ENCODE measurements around the gene RBPMS2.

Gene RBPMS2

GRCh38 chr15:64763462-64763861 is 11.9 kb downstream of the RBPMS2 start:
- Histone ChIP-seq H3K4me3 (ENCODE audit: insufficient read depth in 1 of 2, low read depth in 1 of 2, low read length in 2 of 2) (no peak overlapping the region), H3K18ac (ENCODE audit: low read depth in 1 of 2, low read length in 2 of 2) (no peak overlapping the region), H3K79me1 (replicated peaks; ENCODE audit: low read length, poor library complexity, severe bottlenecking) (peaks cover 8% of the 10 kb centered on the region), H4K91ac (ENCODE audit: low read length) (no peak overlapping the region), H3K4ac (ENCODE audit: low read depth in 1 of 2, low read length in 2 of 2) (no peak overlapping the region), H2AK5ac (ENCODE audit: low read length, severe bottlenecking) (no peak overlapping the region), H3K14ac (ENCODE audit: low read length in 2 of 2) (no peak overlapping the region), H4K8ac (ENCODE audit: low read length) (no peak overlapping the region), H2BK12ac (ENCODE audit: low read length in 2 of 2) (no peak overlapping the region), H2AFZ (ENCODE audit: low read depth, low read length) (no peak overlapping the region), H3K27me3 (ENCODE audit: control insufficient read depth in 1 of 2, insufficient read depth in 1 of 2, low read length in 2 of 2) (no peaks in the 10 kb centered on the region), H3K9ac (ENCODE audit: low read length) (no peak overlapping the region), H3K27ac (ENCODE audit: low read length, poor library complexity, severe bottlenecking) (no peak overlapping the region), H3K4me1 (ENCODE audit: control insufficient read depth, insufficient read depth, low read depth, low read length) (peaks cover 4% of the 10 kb centered on the region), H3K9me3 (ENCODE audit: control insufficient read depth, low read length) (no peaks in the 10 kb centered on the region), H2BK15ac (ENCODE audit: low read depth, poor library complexity, severe bottlenecking) (no peak overlapping the region), H2BK120ac (ENCODE audit: low read depth, low read length) (no peak overlapping the region), H3K36me3 (ENCODE audit: control insufficient read depth in 1 of 2, insufficient read depth in 2 of 2, low read depth in 1 of 2, low read length in 2 of 2) (peaks cover 0 to 5% of the 10 kb centered on the region in 2 experiments), H3K23ac (ENCODE audit: low read length in 2 of 2) (no peak overlapping the region), H2BK5ac (ENCODE audit: low read depth, low read length, poor library complexity, severe bottlenecking) (no peak overlapping the region), H3K4me2 (ENCODE audit: low read length, poor library complexity, severe bottlenecking) (no peak overlapping the region)
- no peak for DNase-seq

DNA sequence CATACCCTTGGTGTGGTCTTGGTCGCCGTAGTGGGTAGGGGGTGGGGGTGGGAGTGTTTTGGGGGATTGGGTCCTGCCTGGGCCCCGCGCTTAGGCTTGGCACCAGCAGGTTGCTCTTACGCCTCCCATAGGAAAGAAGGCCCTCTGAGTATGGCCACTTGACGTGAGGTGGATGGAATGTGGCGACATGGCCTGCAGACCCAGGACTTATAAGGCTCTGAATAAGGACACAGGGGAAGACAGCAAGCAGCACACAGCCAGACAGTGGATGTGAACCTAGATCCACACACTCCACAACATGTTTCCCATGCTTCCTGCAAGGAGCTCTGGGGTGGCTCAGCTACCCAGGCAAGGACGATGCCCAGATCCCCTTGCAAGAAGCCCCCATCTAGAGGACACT is 12.4 kb downstream of the RBPMS2 start:
- Histone ChIP-seq H3K4me2 (ENCODE audit: low read length, poor library complexity, severe bottlenecking) (no peak overlapping the region), H3K79me1 (replicated peaks; ENCODE audit: low read length, poor library complexity, severe bottlenecking) (peaks cover 8% of the 10 kb centered on the region), H3K4me3 (ENCODE audit: insufficient read depth in 1 of 2, low read depth in 1 of 2, low read length in 2 of 2) (no peak overlapping the region), H4K91ac (ENCODE audit: low read length) (no peak overlapping the region), H3K9me3 (ENCODE audit: control insufficient read depth, low read length) (no peaks in the 10 kb centered on the region), H3K27me3 (ENCODE audit: control insufficient read depth in 1 of 2, insufficient read depth in 1 of 2, low read length in 2 of 2) (peaks cover 0 to 4% of the 10 kb centered on the region in 2 experiments), H3K36me3 (ENCODE audit: control insufficient read depth in 1 of 2, insufficient read depth in 2 of 2, low read depth in 1 of 2, low read length in 2 of 2) (peaks cover 0 to 5% of the 10 kb centered on the region in 2 experiments), H3K4ac (ENCODE audit: low read depth in 1 of 2, low read length in 2 of 2) (no peak overlapping the region), H2AFZ (ENCODE audit: low read depth, low read length) (no peak overlapping the region), H3K14ac (ENCODE audit: low read length in 2 of 2) (no peak overlapping the region), H2AK5ac (ENCODE audit: low read length, severe bottlenecking) (no peak overlapping the region), H2BK5ac (ENCODE audit: low read depth, low read length, poor library complexity, severe bottlenecking) (no peak overlapping the region), H3K4me1 (ENCODE audit: control insufficient read depth, insufficient read depth, low read depth, low read length) (peaks cover 4% of the 10 kb centered on the region), H2BK15ac (ENCODE audit: low read depth, poor library complexity, severe bottlenecking) (no peak overlapping the region), H4K8ac (ENCODE audit: low read length) (no peak overlapping the region), H2BK12ac (ENCODE audit: low read length in 2 of 2) (no peak overlapping the region), H3K23ac (ENCODE audit: low read length in 2 of 2) (no peak overlapping the region), H3K18ac (ENCODE audit: low read depth in 1 of 2, low read length in 2 of 2) (no peak overlapping the region), H2BK120ac (ENCODE audit: low read depth, low read length) (no peak overlapping the region), H3K27ac (ENCODE audit: low read length, poor library complexity, severe bottlenecking) (no peak overlapping the region), H3K9ac (ENCODE audit: low read length) (no peak overlapping the region)
- no peak for DNase-seq
- WGBS, result 91% methylated on average over 8 of the region's 8 CpGs

DNA sequence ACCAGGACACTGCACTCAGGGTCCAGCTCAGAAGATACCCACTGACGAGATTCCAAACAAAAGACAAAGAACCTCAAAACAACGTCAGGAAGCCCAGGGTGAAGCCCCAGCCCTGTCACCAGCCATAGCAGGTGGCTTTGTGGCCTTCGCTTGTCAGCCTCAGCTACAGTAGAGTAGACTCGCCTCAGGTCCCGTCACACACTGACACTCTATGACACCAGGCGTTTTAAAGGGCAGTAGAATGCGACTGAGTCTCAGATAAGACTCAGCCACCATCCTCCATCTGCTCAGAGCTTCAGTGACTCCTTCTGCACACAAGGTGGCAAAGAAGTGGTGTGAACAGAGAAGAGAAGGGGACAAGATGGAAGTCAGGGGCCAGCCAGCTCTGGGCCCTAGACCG is 12.8 kb downstream of the RBPMS2 start:
- H2AFZ ChIP-seq (ENCODE audit: low read depth, low read length), result no peak overlapping the region
- no peak overlapping the region for H2BK15ac ChIP-seq (ENCODE audit: low read depth, poor library complexity, severe bottlenecking)
- no peak overlapping the region for H3K9ac ChIP-seq (ENCODE audit: low read length)
- no peak overlapping the region for H4K91ac ChIP-seq (ENCODE audit: low read length)
- H2AK5ac ChIP-seq (ENCODE audit: low read length, severe bottlenecking), result no peak overlapping the region
- H3K14ac ChIP-seq (ENCODE audit: low read length in 2 of 2), result no peak overlapping the region
- H3K27ac ChIP-seq (ENCODE audit: low read length, poor library complexity, severe bottlenecking), result no peak overlapping the region
- 88% methylated on average over 7 of the region's 8 CpGs for WGBS
- H2BK12ac ChIP-seq (ENCODE audit: low read length in 2 of 2), result no peak overlapping the region
- peaks cover 6% of the 10 kb centered on the region for H3K79me1 ChIP-seq (replicated peaks; ENCODE audit: low read length, poor library complexity, severe bottlenecking)
- peaks cover 0 to 7% of the 10 kb centered on the region in 2 experiments for H3K27me3 ChIP-seq (ENCODE audit: control insufficient read depth in 1 of 2, insufficient read depth in 1 of 2, low read length in 2 of 2)
- no peak overlapping the region for H3K18ac ChIP-seq (ENCODE audit: low read depth in 1 of 2, low read length in 2 of 2)
- H3K9me3 ChIP-seq (ENCODE audit: control insufficient read depth, low read length), result no peaks in the 10 kb centered on the region
- H3K36me3 ChIP-seq (ENCODE audit: control insufficient read depth in 1 of 2, insufficient read depth in 2 of 2, low read depth in 1 of 2, low read length in 2 of 2), result peaks cover 0 to 5% of the 10 kb centered on the region in 2 experiments
- no peak overlapping the region for H2BK5ac ChIP-seq (ENCODE audit: low read depth, low read length, poor library complexity, severe bottlenecking)
- no peak overlapping the region for H3K4me3 ChIP-seq (ENCODE audit: insufficient read depth in 1 of 2, low read depth in 1 of 2, low read length in 2 of 2)
- no peak for DNase-seq
- no peak overlapping the region for H3K4me2 ChIP-seq (ENCODE audit: low read length, poor library complexity, severe bottlenecking)
- no peak overlapping the region for H2BK120ac ChIP-seq (ENCODE audit: low read depth, low read length)
- peaks cover 4% of the 10 kb centered on the region for H3K4me1 ChIP-seq (ENCODE audit: control insufficient read depth, insufficient read depth, low read depth, low read length)
- H3K4ac ChIP-seq (ENCODE audit: low read depth in 1 of 2, low read length in 2 of 2), result no peak overlapping the region
- H3K23ac ChIP-seq (ENCODE audit: low read length in 2 of 2), result no peak overlapping the region
- no peak overlapping the region for H4K8ac ChIP-seq (ENCODE audit: low read length)

- peaks cover 0 to 12% of the 10 kb centered on the region in 2 experiments for H3K27me3 ChIP-seq (ENCODE audit: control insufficient read depth in 1 of 2, insufficient read depth in 1 of 2, low read length in 2 of 2)
- no peak overlapping the region for H3K4me3 ChIP-seq (ENCODE audit: insufficient read depth in 1 of 2, low read depth in 1 of 2, low read length in 2 of 2)
- no peak overlapping the region for H3K27ac ChIP-seq (ENCODE audit: low read length, poor library complexity, severe bottlenecking)
- no peak overlapping the region for H3K4ac ChIP-seq (ENCODE audit: low read depth in 1 of 2, low read length in 2 of 2)
- no peak overlapping the region for H3K23ac ChIP-seq (ENCODE audit: low read length in 2 of 2)
- H2BK5ac ChIP-seq (ENCODE audit: low read depth, low read length, poor library complexity, severe bottlenecking), result no peak overlapping the region
- H2BK12ac ChIP-seq (ENCODE audit: low read length in 2 of 2), result no peak overlapping the region
- no peak overlapping the region for H4K8ac ChIP-seq (ENCODE audit: low read length)
- H2BK15ac ChIP-seq (ENCODE audit: low read depth, poor library complexity, severe bottlenecking), result no peak overlapping the region
- no peak overlapping the region for H2AFZ ChIP-seq (ENCODE audit: low read depth, low read length)
- no peak overlapping the region for H3K4me2 ChIP-seq (ENCODE audit: low read length, poor library complexity, severe bottlenecking)
- H3K14ac ChIP-seq (ENCODE audit: low read length in 2 of 2), result no peak overlapping the region
- H3K9me3 ChIP-seq (ENCODE audit: control insufficient read depth, low read length), result no peaks in the 10 kb centered on the region
- no peak overlapping the region for H4K91ac ChIP-seq (ENCODE audit: low read length)
- DNase-seq, result no peak
- no peak overlapping the region for H3K9ac ChIP-seq (ENCODE audit: low read length)
- peaks cover 6% of the 10 kb centered on the region for H3K79me1 ChIP-seq (replicated peaks; ENCODE audit: low read length, poor library complexity, severe bottlenecking)
- no peaks in the 10 kb centered on the region for H3K4me1 ChIP-seq (ENCODE audit: control insufficient read depth, insufficient read depth, low read depth, low read length)
- H2BK120ac ChIP-seq (ENCODE audit: low read depth, low read length), result no peak overlapping the region
- H2AK5ac ChIP-seq (ENCODE audit: low read length, severe bottlenecking), result no peak overlapping the region
- no peaks in the 10 kb centered on the region for H3K36me3 ChIP-seq (ENCODE audit: control insufficient read depth in 1 of 2, insufficient read depth in 2 of 2, low read depth in 1 of 2, low read length in 2 of 2)
- no peak overlapping the region for H3K18ac ChIP-seq (ENCODE audit: low read depth in 1 of 2, low read length in 2 of 2)
- 79% methylated on average over 10 of the region's 11 CpGs for WGBS
Measured at GRCh38 chr15:64761156-64761555, 14.2 kb downstream of the RBPMS2 start.

Measured in mesenchymal stem cell (in vitro differentiated cells and primary cell).